Thyroid gland (tissue), 4 donors: Measurements from ENCODE around the gene ABCC4. TPM values are rescaled to one million over a fixed set of nuclear protein-coding genes. Genes with fewer than 3 reads are reported as not detected.
A peak's percentile ranks its signal among the peaks of the same experiment; 100 is the strongest.

Experiments
- DNase-seq, 2 donors: peaks; one replicate each; pipeline ENCODE4 v3.0.0-alpha.2; 2019
- H3K27ac ChIP-seq, 3 donors: fragments of 200-600 bp; sonication (generic); 1 replicate in 2 of 3; 2 replicates in 1 of 3; pipeline ENCODE4 v1.5.1; 2016 to 2019; ENCODE audit warnings: mild to moderate bottlenecking in 1 of 3, moderate library complexity in 1 of 3
- H3K27me3 ChIP-seq: fragments of 200-600 bp; sonication (generic); one replicate; pipeline ENCODE4 v1.5.1; 2019
- H3K36me3 ChIP-seq, 2 donors: fragments of 200-600 bp; sonication (generic); one replicate each; pipeline ENCODE4 v1.5.1; 2016 to 2019
- H3K4me1 ChIP-seq, 2 donors: fragments of 200-600 bp; sonication (generic); one replicate each; pipeline ENCODE4 v1.5.1; 2017 to 2019
- H3K4me3 ChIP-seq, 3 donors: fragments of 200-600 bp; sonication (generic); replicated peaks in 1 of 3; 1 replicate in 2 of 3; 2 replicates in 1 of 3; pipeline ENCODE4 v1.5.1; 2016; ENCODE audit warnings: mild to moderate bottlenecking in 1 of 3
- H3K9me3 ChIP-seq: fragments of 200-600 bp; sonication (generic); one replicate; pipeline ENCODE4 v1.5.1; 2017
- POLR2A ChIP-seq, 2 donors: fragments of 450-650 bp; IDR thresholded peaks; one replicate each; pipeline ENCODE4 v1.6.1; 2017; ENCODE audit warnings: antibody characterized with exemption in 2 of 2, mild to moderate bottlenecking in 2 of 2, moderate library complexity in 1 of 2
- WGBS, 2 donors: methylation state at CpG; one replicate each; pipeline ENCODE4 v1.1.5; 2017; 5-methylcytosine and 5-hydroxymethylcytosine counted together
- intact Hi-C: fragments of 100-400 bp; cut with DNase I; formaldehyde crosslinking; loops from one replicate; pipeline ENCODE4 v1.15.1; 2023
- total RNA-seq, 4 donors: library from RNA; depleted of rRNA; stranded (reverse); fragments of >200 nt; gene quantifications; one replicate each; pipeline ENCODE4 v1.2.3, GENCODE V29; 2016
- TF ChIP-seq, protein P1 (sequence below), 6 experiments: fragments of 200-600 bp in 3 of 6; fragments of 450-650 bp in 3 of 6; sonication (generic) in 3 of 6; IDR thresholded peaks; one replicate each; pipeline ENCODE4 v1.5.1; 2016 to 2019; ENCODE audit warnings: antibody characterized with exemption in 6 of 6, mild to moderate bottlenecking in 2 of 6, inconsistent platforms in 1 of 6, moderate library complexity in 1 of 6

The ABCC4 gene
- total RNA-seq, 4 donors from 2014 or later = 9.1 to 29.6 (median 19.7) TPM

- Histone ChIP-seq H3K27me3 (no peaks in the 10 kb centered on the region), H3K4me3 (no peak overlapping the region), H3K4me1 (peaks cover 3 to 6% of the 10 kb centered on the region in 2 donors), H3K27ac (peak overlapping the region in 1 of 3 donors; percentile 3), H3K36me3 (no peaks in the 10 kb centered on the region), H3K9me3 (no peaks in the 10 kb centered on the region)
- TF ChIP-seq, protein P1, sequence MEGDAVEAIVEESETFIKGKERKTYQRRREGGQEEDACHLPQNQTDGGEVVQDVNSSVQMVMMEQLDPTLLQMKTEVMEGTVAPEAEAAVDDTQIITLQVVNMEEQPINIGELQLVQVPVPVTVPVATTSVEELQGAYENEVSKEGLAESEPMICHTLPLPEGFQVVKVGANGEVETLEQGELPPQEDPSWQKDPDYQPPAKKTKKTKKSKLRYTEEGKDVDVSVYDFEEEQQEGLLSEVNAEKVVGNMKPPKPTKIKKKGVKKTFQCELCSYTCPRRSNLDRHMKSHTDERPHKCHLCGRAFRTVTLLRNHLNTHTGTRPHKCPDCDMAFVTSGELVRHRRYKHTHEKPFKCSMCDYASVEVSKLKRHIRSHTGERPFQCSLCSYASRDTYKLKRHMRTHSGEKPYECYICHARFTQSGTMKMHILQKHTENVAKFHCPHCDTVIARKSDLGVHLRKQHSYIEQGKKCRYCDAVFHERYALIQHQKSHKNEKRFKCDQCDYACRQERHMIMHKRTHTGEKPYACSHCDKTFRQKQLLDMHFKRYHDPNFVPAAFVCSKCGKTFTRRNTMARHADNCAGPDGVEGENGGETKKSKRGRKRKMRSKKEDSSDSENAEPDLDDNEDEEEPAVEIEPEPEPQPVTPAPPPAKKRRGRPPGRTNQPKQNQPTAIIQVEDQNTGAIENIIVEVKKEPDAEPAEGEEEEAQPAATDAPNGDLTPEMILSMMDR (IDR thresholded peaks at IDR 0.05) = no peak
- TF ChIP-seq POLR2A (IDR thresholded peaks at IDR 0.05) = no peak
- intact Hi-C loops = loop anchor here (10.0 kb wide), 2 partner anchors 86 to 104 kb away; no protein-coding TSS in a partner anchor
- 86 to 87% methylated on average over 11 of the region's 11 CpGs for WGBS, 2 donors
- no peak for DNase-seq
Measured at GRCh38 chr13:95298971-95299621, 2.2 kb downstream of the ABCC4 start.

DNA sequence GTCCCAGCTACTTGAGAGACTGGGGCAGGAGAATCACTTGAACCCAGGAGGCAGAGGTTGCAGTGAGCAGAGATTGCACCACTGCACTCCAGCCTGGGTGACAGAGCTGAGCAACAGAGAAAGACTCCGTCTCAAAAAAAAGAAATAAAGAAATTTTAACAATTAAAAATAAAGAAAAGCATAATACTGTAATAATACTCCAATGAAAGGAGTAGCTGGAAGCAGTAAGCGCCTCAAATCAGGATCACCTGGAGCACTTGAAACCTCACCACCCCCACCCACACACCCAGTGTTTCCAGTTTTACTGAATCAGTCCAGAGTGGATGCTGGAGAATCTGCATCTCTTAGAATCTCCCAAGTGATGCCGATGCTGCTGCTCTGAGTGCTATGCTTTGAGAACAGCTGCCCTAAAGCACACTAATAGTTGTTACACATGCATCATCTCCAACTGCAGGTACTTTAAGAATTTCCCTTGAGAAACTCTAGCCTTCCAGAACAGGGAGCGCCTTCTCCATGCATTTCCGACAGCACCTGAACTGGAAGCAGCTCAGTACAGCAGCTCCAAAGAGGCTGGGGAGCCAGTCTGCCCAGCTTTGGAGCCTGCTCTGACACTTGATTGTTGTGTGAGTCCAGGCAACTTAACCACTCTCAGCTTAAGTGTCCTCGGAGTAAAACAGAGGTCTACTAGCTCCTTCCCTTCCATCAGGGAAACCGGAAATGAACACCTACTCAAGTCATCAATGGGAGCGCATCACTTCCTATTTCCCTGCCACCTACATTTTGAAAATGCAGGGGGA, 2.9 kb downstream of the ABCC4 start:
- Histone ChIP-seq H3K4me1 (peaks cover 3 to 6% of the 10 kb centered on the region in 2 donors), H3K9me3 (no peaks in the 10 kb centered on the region), H3K36me3 (no peaks in the 10 kb centered on the region), H3K27ac (peak overlapping the region in 1 of 3 donors; percentile 3), H3K4me3 (no peak overlapping the region), H3K27me3 (no peaks in the 10 kb centered on the region)
- peak; percentile 15 to 29 for DNase-seq
- 83 to 87% methylated on average over 8 of the region's 8 CpGs for WGBS, 2 donors
- TF ChIP-seq POLR2A (IDR thresholded peaks at IDR 0.05) = no peak
- TF ChIP-seq, protein P1 (IDR thresholded peaks at IDR 0.05) = no peak
- intact Hi-C loops = loop anchor here (10.0 kb wide), 2 partner anchors 86 to 104 kb away; no protein-coding TSS in a partner anchor

DNA sequence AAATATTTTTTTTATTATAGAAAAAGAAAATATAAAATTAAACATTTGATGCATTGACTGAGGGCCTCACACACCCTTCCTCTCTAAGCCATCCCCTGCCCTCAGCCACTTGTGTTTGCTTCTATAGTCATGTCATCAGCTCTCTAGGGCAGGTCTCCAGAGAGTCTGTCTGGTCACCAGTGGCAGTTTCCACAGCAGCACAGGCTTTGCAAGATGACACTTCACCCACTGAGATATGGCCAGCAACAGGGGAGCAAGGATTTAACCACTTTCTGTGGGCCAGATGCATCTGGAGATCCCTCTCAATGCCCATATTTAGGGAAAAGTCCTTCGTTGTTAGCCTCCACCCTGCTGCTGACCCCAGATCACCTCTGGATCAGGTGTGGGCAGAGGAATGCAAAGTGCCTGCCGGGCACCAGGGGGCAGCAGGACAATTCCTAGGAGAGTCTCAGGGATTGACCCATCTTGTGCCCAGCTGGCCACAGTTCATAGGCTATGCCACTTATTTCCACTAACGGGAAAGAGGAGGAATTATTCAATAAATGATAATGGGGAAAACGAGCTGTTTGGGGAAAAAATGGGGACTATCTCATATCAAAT, 4.8 kb downstream of the ABCC4 start:
- intact Hi-C loops = loop anchor here (10.0 kb wide), 2 partner anchors 88 to 102 kb away; no protein-coding TSS in a partner anchor
- TF ChIP-seq POLR2A (IDR thresholded peaks at IDR 0.05) = no peak
- TF ChIP-seq, protein P1 (IDR thresholded peaks at IDR 0.05) = peak; percentile 13 to 77 (median 54)
- no peaks in the 10 kb centered on the region for H3K36me3 ChIP-seq
- H3K4me1 ChIP-seq = peaks cover 3 to 5% of the 10 kb centered on the region in 2 donors
- no peak overlapping the region for H3K4me3 ChIP-seq
- WGBS, 2 donors = 37 to 47% methylated on average over 4 of the region's 4 CpGs
- no peaks in the 10 kb centered on the region for H3K27me3 ChIP-seq
- no peak overlapping the region for H3K27ac ChIP-seq
- H3K9me3 ChIP-seq = no peaks in the 10 kb centered on the region
- peak; percentile 58 to 71 for DNase-seq

GRCh38 chr13:95295026-95295425, 6.2 kb downstream of the ABCC4 start:
- WGBS, 2 donors = 96 to 98% methylated on average over 8 of the region's 8 CpGs

More at GRCh38 chr13:95295026-95295425, 6.2 kb downstream of the ABCC4 start:
- intact Hi-C loops = loop anchor here (10.0 kb wide), 2 partner anchors 90 to 100 kb away; no protein-coding TSS in a partner anchor
- Histone ChIP-seq H3K9me3 (no peaks in the 10 kb centered on the region), H3K27me3 (no peaks in the 10 kb centered on the region), H3K4me3 (no peak overlapping the region), H3K4me1 (peaks cover 0 to 3% of the 10 kb centered on the region in 2 donors), H3K27ac (no peak overlapping the region), H3K36me3 (no peaks in the 10 kb centered on the region)
- no peak for DNase-seq
- TF ChIP-seq POLR2A (IDR thresholded peaks at IDR 0.05) = no peak
- TF ChIP-seq, protein P1 (IDR thresholded peaks at IDR 0.05) = no peak
